ENCODE data around the gene ZNF747. TPM values are rescaled to one million over a fixed set of nuclear protein-coding genes. Genes with fewer than 3 reads are reported as not detected.

ZNF747 gene
- total and polyA plus RNA-seq, 7 experiments from 2014 or later, result 8.9 to 17.4 (median 11.7) TPM

- Mint-ChIP-seq H3K27ac (peak overlapping the region in 8 of 9 donors; percentile 40 to 83 (median 72)), H3K4me1 (peaks cover 16 to 51% (median 27%) of the 10 kb centered on the region in 7 donors), H3K36me3 (peaks cover 15 to 46% (median 20%) of the 10 kb centered on the region in 5 donors), H3K9me3 (peaks cover 0 to 2% (median 0%) of the 10 kb centered on the region in 11 donors), H3K4me3 (no peak overlapping the region), H3K27me3 (no peaks in the 10 kb centered on the region)
- no peak for DNase-seq
- H3K27ac ChIP-seq (ENCODE audit: low read depth, low read length), result peak overlapping the region; percentile 32
- H3K4me1 ChIP-seq (ENCODE audit: control insufficient read depth in 2 of 2, insufficient read depth in 2 of 2, low read length in 2 of 2), result peaks cover 0 to 7% of the 10 kb centered on the region in 2 donors
- no peak overlapping the region for H3K4me3 ChIP-seq (ENCODE audit: low read length)
- intact Hi-C loops (cut with micrococcal nuclease), result no loop called here
- no peaks in the 10 kb centered on the region for H3K9me3 ChIP-seq (ENCODE audit: control insufficient read depth in 2 of 3, low read length in 3 of 3)
- CTCF ChIA-PET, result interaction anchor here (0.6 kb wide), 1 partner anchor 70 kb away, joined by 4 read pairs; no protein-coding TSS in a partner anchor
- POLR2A ChIA-PET, result interaction anchor here (0.9 to 1.9 kb wide), 5 partner anchors 16 to 121 kb away, joined by 3 to 6 read pairs (median 3); partner anchors contain the start of gene ZNF689
- no peak for ATAC-seq
- H3K36me3 ChIP-seq (ENCODE audit: control insufficient read depth in 2 of 3, insufficient read depth in 3 of 3, low read length in 3 of 3), result peaks cover 12 to 85% (median 30%) of the 10 kb centered on the region in 3 experiments
- H3K27me3 ChIP-seq (ENCODE audit: control insufficient read depth in 2 of 2, insufficient read depth in 2 of 2, low read length in 2 of 2), result no peaks in the 10 kb centered on the region
Observed at GRCh38 chr16:30488764-30489605, 45.7 kb downstream of the ZNF747 start.

- H3K27ac Mint-ChIP-seq, result peak overlapping the region; percentile 47 to 90 (median 71)
- no peak for ATAC-seq
- ChIA-PET CTCF (interaction anchor here (0.7 kb wide), 1 partner anchor 14 kb away, joined by 5 read pairs; no protein-coding TSS in a partner anchor), POLR2A (interaction anchor here (0.6 to 1.8 kb wide), 7 partner anchors 9 to 66 kb away, joined by 3 to 7 read pairs (median 5); no protein-coding TSS in a partner anchor)
- Histone ChIP-seq H3K27me3 (ENCODE audit: control insufficient read depth in 2 of 2, insufficient read depth in 2 of 2, low read length in 2 of 2) (no peaks in the 10 kb centered on the region), H3K9me3 (ENCODE audit: control insufficient read depth in 2 of 3, low read length in 3 of 3) (no peaks in the 10 kb centered on the region), H3K4me1 (ENCODE audit: control insufficient read depth in 2 of 2, insufficient read depth in 2 of 2, low read length in 2 of 2) (peaks cover 0 to 11% of the 10 kb centered on the region in 2 donors), H3K27ac (ENCODE audit: low read depth, low read length) (peak overlapping the region; percentile 43), H3K36me3 (ENCODE audit: control insufficient read depth in 2 of 3, insufficient read depth in 3 of 3, low read length in 3 of 3) (peaks cover 18 to 98% (median 48%) of the 10 kb centered on the region in 3 experiments), H3K4me3 (ENCODE audit: low read length) (no peak overlapping the region)
- peak overlapping the region in 1 of 10 donors; percentile 17 for H3K4me3 Mint-ChIP-seq
- peaks cover 0 to 2% (median 0%) of the 10 kb centered on the region in 11 donors for H3K9me3 Mint-ChIP-seq
- H3K27me3 Mint-ChIP-seq, result no peaks in the 10 kb centered on the region
- peaks cover 19 to 57% (median 22%) of the 10 kb centered on the region in 5 donors for H3K36me3 Mint-ChIP-seq
- intact Hi-C loops (cut with micrococcal nuclease), result no loop called here
- DNase-seq, result no peak
- peaks cover 18 to 58% (median 30%) of the 10 kb centered on the region in 7 donors for H3K4me1 Mint-ChIP-seq
Observed at GRCh38 chr16:30485818-30486436, 48.7 kb downstream of the ZNF747 start.

- Mint-ChIP-seq H3K27me3 (no peaks in the 10 kb centered on the region), H3K27ac (peak overlapping the region in 7 of 9 donors; percentile 41 to 82 (median 68))
- CTCF ChIA-PET, result no interaction called here
Observed at GRCh38 chr16:30484887-30485286, 49.8 kb downstream of the ZNF747 start.

GRCh38 chr16:30482366-30482765 lies 52.3 kb downstream of the ZNF747 start:
- H3K4me1 ChIP-seq (ENCODE audit: control insufficient read depth in 2 of 2, insufficient read depth in 2 of 2, low read length in 2 of 2), result peaks cover 7 to 36% of the 10 kb centered on the region in 2 donors
- H3K4me3 Mint-ChIP-seq, result peak overlapping the region in 7 of 10 donors; percentile 2 to 64 (median 10)

More at GRCh38 chr16:30484887-30485286, 49.8 kb downstream of the ZNF747 start:
- Histone ChIP-seq H3K4me1 (ENCODE audit: control insufficient read depth in 2 of 2, insufficient read depth in 2 of 2, low read length in 2 of 2) (peaks cover 0 to 21% of the 10 kb centered on the region in 2 donors), H3K27ac (ENCODE audit: low read depth, low read length) (no peak overlapping the region), H3K36me3 (ENCODE audit: control insufficient read depth in 2 of 3, insufficient read depth in 3 of 3, low read length in 3 of 3) (peaks cover 18 to 98% (median 58%) of the 10 kb centered on the region in 3 experiments), H3K27me3 (ENCODE audit: control insufficient read depth in 2 of 2, insufficient read depth in 2 of 2, low read length in 2 of 2) (no peaks in the 10 kb centered on the region), H3K9me3 (ENCODE audit: control insufficient read depth in 2 of 3, low read length in 3 of 3) (no peaks in the 10 kb centered on the region), H3K4me3 (ENCODE audit: low read length) (no peak overlapping the region)
- Mint-ChIP-seq H3K36me3 (peaks cover 16 to 58% (median 23%) of the 10 kb centered on the region in 5 donors), H3K4me1 (peaks cover 18 to 61% (median 35%) of the 10 kb centered on the region in 7 donors), H3K4me3 (peak overlapping the region in 1 of 10 donors; percentile 12), H3K9me3 (peaks cover 0 to 2% (median 0%) of the 10 kb centered on the region in 11 donors)
- ATAC-seq (no peak), DNase-seq (no peak)
- POLR2A ChIA-PET, result interaction anchor here (0.7 to 3.3 kb wide), 6 partner anchors 13 to 111 kb away, joined by 3 to 22 read pairs (median 5); partner anchors contain the start of genes DCTPP1 and ITGAL
- intact Hi-C loops (cut with micrococcal nuclease), result no loop called here

GRCh38 chr16:30481381-30481780 lies 53.3 kb downstream of the ZNF747 start:
- H3K27ac Mint-ChIP-seq, result peak overlapping the region in 8 of 9 donors; percentile 43 to 87 (median 72)
- intact Hi-C loops (cut with micrococcal nuclease), result no loop called here
- ChIA-PET POLR2A (interaction anchor here (0.6 to 3.7 kb wide), 9 partner anchors 12 to 127 kb away, joined by 3 to 15 read pairs (median 5); partner anchors contain the start of gene SEPHS2), CTCF (interaction anchor here (0.6 to 1.3 kb wide), 4 partner anchors 31 to 214 kb away, joined by 3 read pairs; no protein-coding TSS in a partner anchor)
- Histone ChIP-seq H3K4me3 (ENCODE audit: low read length) (no peak overlapping the region), H3K27ac (ENCODE audit: low read depth, low read length) (no peak overlapping the region), H3K36me3 (ENCODE audit: control insufficient read depth in 2 of 3, insufficient read depth in 3 of 3, low read length in 3 of 3) (peaks cover 28 to 91% (median 60%) of the 10 kb centered on the region in 3 experiments), H3K9me3 (ENCODE audit: control insufficient read depth in 2 of 3, low read length in 3 of 3) (no peaks in the 10 kb centered on the region), H3K4me1 (ENCODE audit: control insufficient read depth in 2 of 2, insufficient read depth in 2 of 2, low read length in 2 of 2) (peaks cover 17 to 46% of the 10 kb centered on the region in 2 donors), H3K27me3 (ENCODE audit: control insufficient read depth in 2 of 2, insufficient read depth in 2 of 2, low read length in 2 of 2) (no peaks in the 10 kb centered on the region)
- peaks cover 0 to under 1% (median 0%) of the 10 kb centered on the region in 11 donors for H3K9me3 Mint-ChIP-seq
- no peaks in the 10 kb centered on the region for H3K27me3 Mint-ChIP-seq
- DNase-seq, result no peak
- H3K36me3 Mint-ChIP-seq, result peaks cover 12 to 60% (median 22%) of the 10 kb centered on the region in 5 donors
- peaks cover 41 to 71% (median 55%) of the 10 kb centered on the region in 7 donors for H3K4me1 Mint-ChIP-seq
- no peak overlapping the region for H3K4me3 Mint-ChIP-seq
- no peak for ATAC-seq

More at GRCh38 chr16:30482366-30482765, 52.3 kb downstream of the ZNF747 start:
- Histone ChIP-seq H3K9me3 (ENCODE audit: control insufficient read depth in 2 of 3, low read length in 3 of 3) (no peaks in the 10 kb centered on the region), H3K4me3 (ENCODE audit: low read length) (no peak overlapping the region), H3K27me3 (ENCODE audit: control insufficient read depth in 2 of 2, insufficient read depth in 2 of 2, low read length in 2 of 2) (no peaks in the 10 kb centered on the region), H3K36me3 (ENCODE audit: control insufficient read depth in 2 of 3, insufficient read depth in 3 of 3, low read length in 3 of 3) (peaks cover 23 to 92% (median 64%) of the 10 kb centered on the region in 3 experiments), H3K27ac (ENCODE audit: low read depth, low read length) (peak overlapping the region; percentile 0)
- intact Hi-C loops (cut with micrococcal nuclease), result no loop called here
- Mint-ChIP-seq H3K9me3 (peaks cover 0 to 2% (median 0%) of the 10 kb centered on the region in 11 donors), H3K4me1 (peaks cover 35 to 65% (median 48%) of the 10 kb centered on the region in 7 donors), H3K27ac (peak overlapping the region; percentile 57 to 99 (median 86)), H3K27me3 (no peaks in the 10 kb centered on the region), H3K36me3 (peaks cover 12 to 57% (median 18%) of the 10 kb centered on the region in 5 donors)
- POLR2A ChIA-PET, result interaction anchor here (0.6 to 3.7 kb wide), 6 partner anchors 10 to 447 kb away, joined by 3 to 22 read pairs (median 6); partner anchors contain the start of genes ITGAL and SEPHS2
- ATAC-seq (peak; percentile 42), DNase-seq (peak in 2 of 9 donors; percentile 18 to 21)
- CTCF ChIA-PET, result interaction anchor here (1.3 kb wide), 2 partner anchors 32 to 53 kb away, joined by 3 read pairs; no protein-coding TSS in a partner anchor

Data from naive thymus-derived CD4-positive, alpha-beta T cell (primary cell).